ENCODE measurements around the gene EIF4G2.
A peak's percentile ranks its signal among the peaks of the same experiment; 100 is the strongest.

GRCh38 chr11:10857709-10858438 lies 49.1 kb upstream of the EIF4G2 start, which contains the start of gene ZBED5:
- TF ChIP-seq CTCF (IDR thresholded peaks at IDR 0.05 in 2 of 3, conservative IDR thresholded peaks at IDR 0.05 in 1 of 3; ENCODE audit: control insufficient read depth in 2 of 3, extremely low read depth in 1 of 3, insufficient read depth in 1 of 3, low read depth in 3 of 3, low read length in 3 of 3) (peak in 2 of 3 experiments; percentile 1 to 4; a peak in 1 of 6 replicates), SMC3 (IDR thresholded peaks at IDR 0.05; ENCODE audit: borderline replicate concordance, low read length) (no peak), BRCA1 (IDR thresholded peaks at IDR 0.05; ENCODE audit: low read depth, low read length) (0 out of 2 replicates have a peak, but pooled peaks have one; percentile 9), CHD2 (IDR thresholded peaks at IDR 0.05; ENCODE audit: borderline replicate concordance, low read depth, low read length) (peak; percentile 89), POLR2A (IDR thresholded peaks at IDR 0.05; ENCODE audit: low read depth, low read length) (peak; percentile 84), HSF1 (IDR thresholded peaks at IDR 0.05; ENCODE audit: low read depth, low read length) (no peak), MLLT1 (IDR thresholded peaks at IDR 0.05) (peak; percentile 94), RAD21 (IDR thresholded peaks at IDR 0.05; ENCODE audit: insufficient read depth, low read depth, low read length) (no peak), CHD1 (IDR thresholded peaks at IDR 0.05; ENCODE audit: low read depth, low read length) (peak; percentile 50; the same call in 1 of the 2 replicates)

Measured in GM12878 (cell line).